SK-MEL-5 (cell line): ENCODE measurements around the gene HTR7. TPM values are rescaled to one million over a fixed set of nuclear protein-coding genes. Genes with fewer than 3 reads are reported as not detected.
"Not testable (repeated sequence)": the region's sequence is repeated elsewhere in the genome, so short reads cannot be mapped to it uniquely, and the experiment has no call there.

ENCODE experiments used
- DNase-seq: peaks from one replicate; pipeline ENCODE4 v3.0.0-alpha.2; 2016; ENCODE audit warnings: low read depth, low spot score
- in situ Hi-C: cut with HindIII; loops from 2 replicates; pipeline ENCODE4 v1.10.0; 2016; ENCODE audit warnings: low sequenced_read_pairs, high pct_unique_total_duplicates, low pct_unique_long_range_greater_than_20kb
- total RNA-seq: library from RNA; depleted of rRNA; stranded (reverse); fragments of >200 nt; shearing (Covaris generic); gene quantifications from 2 replicates; pipeline ENCODE4 v1.2.3, GENCODE V29; 2014

The HTR7 gene
- total RNA-seq, 1 experiment from 2014 or later = 1.6 TPM

DNA sequence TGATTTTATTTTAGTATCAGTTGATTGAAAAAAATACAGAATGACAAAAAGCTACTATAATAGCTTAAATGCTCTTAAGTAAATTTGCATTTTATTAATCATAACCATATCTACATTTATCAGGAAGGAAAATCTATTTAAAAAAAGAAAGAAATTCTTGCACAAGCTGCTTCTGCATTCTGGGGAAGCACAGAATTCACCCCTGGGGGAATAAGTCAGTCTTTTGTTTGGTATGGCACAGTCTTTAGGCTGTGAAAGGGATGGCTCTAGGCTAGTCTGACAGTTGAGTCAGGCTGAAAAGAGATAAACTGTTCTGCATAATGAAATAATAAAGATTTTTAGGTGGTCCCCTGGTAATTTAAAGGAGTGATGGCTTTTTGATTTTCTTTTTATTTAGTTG, 37.9 kb downstream of the HTR7 start:
- in situ Hi-C loops = no loop called here
- no peak for DNase-seq

DNA sequence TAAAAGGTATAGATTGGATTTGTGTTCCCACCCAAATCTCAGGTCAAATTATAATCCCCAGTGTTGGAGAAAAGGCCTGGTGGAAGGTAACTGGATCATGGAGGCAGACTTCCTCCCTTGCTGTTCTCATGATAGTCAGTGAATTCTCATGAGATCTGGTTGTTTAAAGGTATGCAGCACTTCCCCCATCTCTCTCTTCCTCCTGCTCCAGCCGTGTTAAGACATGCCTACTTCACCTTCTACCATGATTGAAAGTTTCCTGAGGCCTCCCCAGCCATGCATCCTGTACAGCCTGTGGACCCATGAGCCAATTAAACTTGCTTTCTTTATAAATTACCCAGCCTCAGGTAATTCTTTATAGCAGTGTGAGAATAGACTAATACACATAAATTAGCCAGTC, 39.1 kb downstream of the HTR7 start:
- DNase-seq = no peak
- in situ Hi-C loops = no loop called here

DNA sequence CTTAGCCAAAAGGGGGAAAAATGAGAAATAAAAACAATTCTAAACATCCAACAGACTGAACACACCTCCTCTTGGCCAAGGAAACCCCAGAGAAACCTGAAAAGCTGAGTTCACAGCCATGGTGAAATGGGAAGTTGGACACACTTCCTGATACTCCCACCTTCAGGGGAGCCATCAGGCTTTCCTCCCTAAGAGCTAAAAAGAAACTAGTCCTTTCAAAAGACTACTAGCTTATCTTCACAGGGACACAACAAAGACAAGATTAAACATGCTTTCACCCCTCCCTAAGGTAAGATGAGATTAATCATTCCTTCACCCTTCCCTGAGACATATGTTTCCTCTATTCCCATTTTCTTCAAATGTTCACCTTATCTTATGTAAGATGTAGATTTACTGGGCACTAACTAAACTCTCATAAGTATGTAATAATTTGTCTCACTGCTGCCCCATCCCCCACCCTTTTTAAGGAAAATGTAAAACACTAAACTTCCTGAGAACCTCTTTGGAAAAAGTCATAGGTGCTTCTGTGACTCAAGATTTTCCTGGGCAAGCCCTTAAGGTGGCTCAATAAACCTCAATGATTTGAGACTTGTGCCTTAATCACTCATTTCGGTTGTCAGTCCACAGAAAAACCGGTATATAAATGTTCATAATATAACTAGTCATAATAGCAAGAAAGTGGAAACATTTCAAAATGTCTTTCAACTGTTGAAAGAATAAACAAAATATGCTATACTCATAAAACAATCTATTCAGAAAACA, 40.5 kb downstream of the HTR7 start:
- in situ Hi-C loops = no loop called here

DNA sequence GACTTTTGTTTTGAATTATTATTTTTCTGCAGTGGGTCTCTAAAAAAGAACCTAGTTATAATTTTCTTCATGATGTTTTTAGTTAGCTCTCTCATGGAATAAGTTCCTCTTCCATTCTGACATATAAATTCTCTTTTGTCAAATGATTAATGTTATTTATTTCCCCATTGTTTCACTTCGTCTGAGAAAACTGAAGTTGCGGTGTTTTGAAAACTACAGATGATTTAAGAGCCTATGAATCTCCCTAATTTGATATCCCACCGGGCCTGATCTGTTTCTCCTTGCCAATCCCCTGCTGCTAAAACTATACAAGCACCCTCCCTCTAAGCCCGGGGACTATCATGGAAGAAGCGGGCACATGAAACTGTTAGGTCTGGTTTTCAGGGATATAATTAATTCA, 41.4 kb downstream of the HTR7 start:
- no peak for DNase-seq
- in situ Hi-C loops = no loop called here

More for the DNA sequence above, 40.5 kb downstream of the HTR7 start:
- no peak for DNase-seq

DNA sequence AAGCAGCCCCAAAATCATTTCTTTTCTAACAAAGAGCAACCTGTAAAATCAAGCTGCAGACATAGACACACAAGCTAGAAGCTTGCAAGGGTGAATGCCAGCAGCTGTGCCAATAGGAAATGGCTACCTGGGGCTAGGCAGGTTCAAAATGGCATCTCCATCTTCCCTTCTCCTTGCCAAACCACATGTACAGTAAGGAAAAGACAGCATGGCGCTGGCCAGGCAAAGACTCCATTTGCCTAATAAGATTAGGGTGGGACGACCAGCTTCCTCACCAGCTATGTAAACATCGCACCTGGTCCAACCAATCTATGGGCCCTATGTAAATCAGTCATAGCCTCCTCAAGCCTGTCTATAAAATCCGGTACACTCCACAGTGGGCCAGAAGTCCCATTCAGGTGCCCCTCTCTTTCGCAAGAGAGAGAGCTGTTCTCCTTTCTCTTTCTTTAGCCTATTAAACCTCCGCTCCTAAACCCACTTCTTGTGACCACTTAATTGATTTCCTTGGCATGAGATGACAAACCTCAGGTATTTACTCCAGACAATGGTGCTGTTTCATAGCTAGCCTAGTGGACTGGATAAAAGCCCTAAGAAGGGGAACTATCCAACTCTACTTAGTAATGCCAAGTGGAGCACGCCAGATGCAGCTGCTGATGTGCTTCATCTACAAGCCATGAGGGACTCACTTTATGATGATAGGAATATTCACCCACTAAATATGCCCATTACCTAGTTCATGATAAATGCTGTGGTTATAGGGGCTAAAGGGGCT, 44.1 kb downstream of the HTR7 start:
- DNase-seq = peak; percentile 5
- in situ Hi-C loops = no loop called here

DNA sequence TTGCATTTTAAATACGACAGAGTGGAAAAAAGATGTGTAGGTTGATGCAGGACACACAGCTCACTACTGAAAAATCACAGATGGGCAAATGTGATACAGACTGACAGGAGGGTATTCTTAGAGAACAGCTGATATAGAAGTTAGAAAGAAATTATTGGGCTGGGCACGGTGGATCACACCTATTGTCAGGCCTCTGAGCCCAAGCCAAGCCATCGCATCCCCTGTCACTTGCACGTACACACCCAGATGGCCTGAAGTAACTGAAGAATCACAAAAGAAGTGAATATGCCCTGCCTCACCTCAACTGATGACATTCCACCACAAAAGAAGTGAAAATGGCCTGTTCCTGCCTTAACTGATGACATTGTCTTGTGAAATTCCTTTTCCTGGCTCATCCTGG, 50.7 kb downstream of the HTR7 start:
- DNase-seq, in situ Hi-C loops: not testable (repeated sequence)

DNA sequence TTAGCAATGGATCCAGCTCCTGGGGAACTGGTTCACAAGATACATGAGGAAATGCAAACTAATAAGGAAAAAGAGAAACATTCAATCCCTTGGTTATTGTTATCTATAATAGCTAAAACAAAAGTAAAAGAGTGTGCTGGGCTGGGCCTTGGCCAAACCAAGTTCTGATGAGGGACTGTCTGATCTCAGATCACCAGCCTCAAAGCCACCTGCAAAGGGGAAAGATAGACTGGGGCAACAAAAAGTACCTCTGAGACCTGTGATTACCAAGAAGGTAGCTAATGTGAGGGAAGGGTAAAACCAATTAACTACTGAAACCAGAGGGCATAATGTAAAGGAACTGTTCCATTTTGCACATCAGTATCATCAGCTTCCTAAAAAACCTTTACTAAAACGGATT, 51.2 kb downstream of the HTR7 start:
- in situ Hi-C loops = no loop called here
- DNase-seq = no peak

DNA sequence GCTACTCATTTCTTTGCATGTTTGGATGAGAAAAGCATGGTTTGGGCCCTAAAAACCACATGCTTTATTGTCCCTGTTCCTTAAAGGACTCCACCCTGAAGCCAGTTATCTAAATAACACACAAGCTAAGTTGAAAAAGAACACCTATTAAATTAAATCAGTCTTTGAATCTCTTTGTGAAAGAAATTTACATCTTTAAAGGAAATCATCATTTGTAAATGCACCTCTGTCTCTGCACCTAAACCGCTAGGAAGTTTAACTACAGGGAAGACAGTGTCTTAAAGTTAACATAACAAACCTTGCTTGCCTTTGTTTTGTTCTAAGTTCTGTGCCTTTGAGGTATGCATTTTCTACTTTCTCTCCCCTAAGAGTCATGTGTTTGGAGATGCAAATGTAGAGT, 52.6 kb downstream of the HTR7 start:
- no peak for DNase-seq
- in situ Hi-C loops = no loop called here

DNA sequence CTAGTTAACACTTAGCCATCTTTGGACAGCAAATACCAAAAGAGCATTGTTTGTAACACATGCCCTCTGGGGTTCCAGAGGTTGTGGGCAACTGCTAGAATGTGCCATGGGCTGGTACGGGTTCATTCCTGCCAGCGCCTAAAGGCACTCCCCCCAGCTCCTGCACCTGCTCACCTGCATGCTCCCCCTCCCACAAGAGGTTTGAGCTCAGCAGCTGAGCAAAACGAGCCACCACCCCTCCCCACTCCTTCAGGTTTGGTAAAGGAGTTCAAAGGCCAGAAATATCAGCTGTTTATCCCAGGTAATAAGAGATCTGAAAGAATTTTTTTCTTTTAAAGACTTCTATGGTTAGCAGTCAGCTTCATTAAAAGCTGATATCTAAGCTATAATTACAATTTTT, 53.5 kb downstream of the HTR7 start:
- in situ Hi-C loops = no loop called here

DNA sequence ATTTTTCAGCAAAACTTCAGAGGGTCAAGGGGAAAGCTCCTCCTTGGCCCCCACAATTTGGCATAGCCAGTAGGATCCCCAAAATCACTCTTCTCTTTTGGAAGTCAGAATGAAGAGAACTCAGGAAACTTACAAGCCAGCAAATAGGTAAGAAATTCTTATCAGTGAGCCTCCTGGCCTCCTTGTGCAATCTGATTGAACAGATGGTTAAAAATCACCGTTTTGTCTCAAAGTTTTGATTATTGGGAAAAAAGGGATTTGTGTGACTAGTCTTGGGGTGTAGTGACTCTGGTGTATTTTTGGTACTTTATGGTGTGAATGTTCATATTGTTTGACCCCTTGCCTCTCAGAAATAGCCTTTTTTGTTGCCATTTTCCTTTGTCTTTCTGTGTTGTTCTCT, 56.2 kb downstream of the HTR7 start:
- in situ Hi-C loops = no loop called here

More for the DNA sequence above, 53.5 kb downstream of the HTR7 start:
- no peak for DNase-seq

DNA sequence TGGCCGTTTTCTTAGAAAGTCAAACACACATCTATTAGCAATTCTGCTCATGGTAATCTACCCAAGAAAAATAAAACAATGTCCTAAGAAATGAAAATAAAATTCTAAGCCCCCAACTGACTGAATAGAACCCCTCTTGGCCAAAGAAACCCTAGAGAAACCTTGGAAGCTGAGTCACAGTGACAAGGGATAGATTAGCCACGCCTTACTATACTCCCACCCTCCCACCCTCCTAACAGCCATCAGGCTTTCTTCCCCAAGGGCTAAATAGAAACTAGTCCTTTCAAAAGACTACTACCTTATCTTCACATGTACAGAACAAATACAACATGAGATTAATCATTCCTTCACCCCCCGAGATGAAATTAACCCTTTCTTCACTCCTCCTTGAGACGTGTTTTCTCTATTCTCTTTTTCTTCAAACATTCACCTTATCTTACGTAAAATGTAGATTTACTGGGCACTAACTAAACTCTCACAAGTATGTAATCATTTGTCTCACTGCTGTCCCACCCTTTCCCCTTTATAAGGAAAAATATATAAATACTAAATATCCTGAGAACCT, 57.5 kb downstream of the HTR7 start:
- no peak for DNase-seq
- in situ Hi-C loops = no loop called here

More for the DNA sequence above, 56.2 kb downstream of the HTR7 start:
- DNase-seq = no peak

DNA sequence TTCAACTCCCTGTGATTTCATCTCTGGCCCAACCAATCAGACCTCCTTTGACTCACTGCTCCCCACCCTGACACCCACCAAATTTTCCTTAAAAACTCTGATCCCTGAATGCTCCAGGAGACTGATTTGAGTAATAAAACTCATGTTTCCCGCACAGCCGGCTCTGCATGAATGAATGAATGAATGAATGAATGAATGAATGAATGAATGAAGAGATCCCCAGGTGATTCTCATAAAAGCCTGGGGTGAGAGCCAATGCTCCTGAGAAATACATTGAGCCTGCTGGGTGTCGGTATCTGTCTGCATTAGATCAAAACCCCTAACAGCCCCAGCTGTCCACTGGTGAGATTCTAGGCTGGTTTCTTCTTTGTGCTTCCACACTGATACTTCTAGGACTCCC, 58.7 kb downstream of the HTR7 start:
- in situ Hi-C loops = no loop called here
- no peak for DNase-seq

DNA sequence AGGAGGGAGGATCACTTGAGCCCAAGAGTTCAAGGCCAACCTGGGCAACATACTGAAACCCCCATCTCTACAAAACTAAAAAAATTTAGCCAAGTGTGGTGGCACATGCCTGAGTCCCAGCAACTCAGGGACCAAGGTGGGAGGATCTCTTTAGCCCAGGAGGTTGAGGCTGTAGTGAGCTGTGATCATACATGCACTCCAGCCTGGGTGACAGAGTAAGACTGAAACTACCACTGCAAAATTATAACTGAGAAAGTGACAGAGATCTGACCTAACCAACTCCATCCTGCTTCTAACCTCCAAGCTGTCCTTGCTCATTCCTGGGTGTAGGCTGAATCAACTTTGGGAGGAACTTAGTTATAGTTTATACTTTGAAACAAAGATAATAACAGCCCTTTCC, 59.4 kb downstream of the HTR7 start:
- in situ Hi-C loops = no loop called here

DNA sequence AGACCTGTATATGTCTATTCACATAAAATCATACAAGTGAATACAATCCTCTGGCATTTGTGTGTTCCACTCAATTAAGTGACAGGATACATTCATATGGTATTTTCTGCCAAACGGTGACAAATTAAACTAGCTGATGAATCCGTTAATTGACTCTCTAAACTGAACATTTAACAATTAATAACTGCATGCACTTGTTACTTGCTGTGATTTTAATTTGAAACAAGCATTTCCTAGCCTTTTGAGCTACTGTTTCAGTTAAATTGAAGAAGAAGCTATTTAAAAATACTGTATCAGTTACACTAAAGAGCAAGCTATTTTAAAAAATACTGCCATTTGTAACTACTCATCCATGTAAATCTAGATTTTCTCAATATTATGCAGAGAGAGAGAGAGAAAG, 67.4 kb downstream of the HTR7 start:
- no peak for DNase-seq
- in situ Hi-C loops = no loop called here

More for the DNA sequence above, 59.4 kb downstream of the HTR7 start:
- no peak for DNase-seq

DNA sequence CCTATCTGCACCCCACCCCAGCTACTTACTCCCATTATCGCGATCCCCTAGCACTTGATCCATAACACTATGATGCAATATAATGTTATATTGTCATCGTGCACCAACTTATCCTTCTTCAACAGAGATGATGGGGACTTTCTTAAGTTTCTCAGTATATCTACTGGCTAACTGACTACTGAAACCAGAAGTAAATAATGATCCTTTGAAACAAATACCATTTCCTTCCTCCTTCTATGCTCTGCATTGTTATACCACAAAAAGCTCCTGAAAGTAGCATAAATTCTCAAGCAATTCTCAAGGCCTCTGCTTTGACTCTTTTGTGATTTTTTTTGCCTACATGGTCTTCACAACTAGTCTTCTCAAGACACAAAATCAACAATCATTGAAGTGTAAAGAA, 68.9 kb downstream of the HTR7 start:
- in situ Hi-C loops = no loop called here
- DNase-seq = no peak

DNA sequence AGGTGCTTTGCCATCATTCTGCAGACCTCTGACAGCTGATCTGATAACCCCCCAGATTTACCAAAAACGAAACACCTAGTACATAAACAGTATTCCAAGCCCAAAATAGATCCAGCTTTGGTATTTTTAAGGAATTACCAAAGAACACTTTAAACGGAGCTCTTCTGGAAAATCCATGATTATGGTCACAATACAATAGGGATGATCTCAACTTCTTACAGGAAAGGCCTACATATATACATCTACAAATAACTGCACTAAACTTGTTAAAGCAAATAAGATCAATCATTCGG, 69.7 kb downstream of the HTR7 start:
- DNase-seq = no peak
- in situ Hi-C loops = no loop called here

DNA sequence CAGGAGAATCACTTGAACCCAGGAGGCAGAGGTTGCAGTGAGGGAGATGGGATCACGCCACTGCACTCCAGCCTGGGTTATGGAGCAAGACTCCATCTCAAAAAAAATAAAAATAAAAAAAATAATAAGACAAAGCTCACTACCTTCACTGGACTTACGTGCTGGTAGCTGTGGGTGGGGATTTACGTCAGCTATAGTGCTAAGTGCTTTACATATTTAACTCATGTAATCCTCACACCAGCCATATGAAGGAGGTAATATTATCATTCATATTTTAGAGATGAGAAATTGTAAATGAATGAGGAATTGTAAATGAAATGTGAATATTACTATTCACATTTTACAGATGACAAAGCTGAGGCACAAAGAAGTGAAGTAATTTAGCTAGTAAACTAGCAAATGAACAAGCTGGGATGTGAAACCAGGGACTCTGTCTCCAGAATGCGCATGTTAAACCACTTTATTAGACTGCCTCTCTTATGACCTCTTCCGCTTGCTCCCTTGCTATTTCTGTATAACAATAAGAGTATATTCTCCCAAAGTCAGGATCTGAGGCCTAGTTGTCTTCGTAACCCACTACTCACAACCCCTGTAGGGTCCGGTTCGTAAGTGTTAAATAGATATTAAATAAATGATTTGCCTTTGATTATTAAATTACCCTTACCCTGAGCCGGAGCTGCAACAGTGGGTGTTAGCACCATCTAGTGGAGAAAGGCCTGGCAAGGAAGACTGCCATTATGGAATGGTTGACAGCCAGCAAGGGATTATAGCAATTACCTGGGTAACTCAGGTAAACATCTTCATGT, 70.2 kb downstream of the HTR7 start:
- peak; percentile 60 for DNase-seq
- in situ Hi-C loops = no loop called here

DNA sequence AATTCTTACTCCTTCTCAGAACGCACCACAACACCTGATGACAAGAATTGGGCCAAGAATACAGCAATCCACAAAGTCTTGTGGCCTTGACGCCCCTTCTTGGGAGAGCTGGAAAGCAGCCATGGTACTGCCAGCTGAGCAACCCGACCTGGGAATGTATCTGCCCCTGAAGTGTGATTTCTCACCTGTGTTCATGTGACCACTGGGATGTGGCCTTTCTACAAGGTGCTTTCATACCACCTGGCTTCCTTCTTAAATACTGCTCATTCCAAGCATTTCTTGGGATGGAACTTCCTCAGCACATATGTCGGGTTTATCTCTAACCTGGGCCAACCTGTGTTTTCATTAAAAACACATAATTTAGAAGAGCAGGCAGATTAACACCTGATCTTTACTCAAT, 72.1 kb downstream of the HTR7 start:
- in situ Hi-C loops = no loop called here
- DNase-seq = no peak
